Progenitor cell of endocrine pancreas (in vitro differentiated cells): Measurements from ENCODE around the gene EDIL3. TPM values are rescaled to one million over a fixed set of nuclear protein-coding genes. Genes with fewer than 3 reads are reported as not detected.

Experiments used
- DNase-seq: peaks from one replicate; pipeline ENCODE4 v3.0.0; 2021; ENCODE audit warnings: low spot score; ENCODE audit not compliant: unreplicated experiment
- H3K27ac Mint-ChIP-seq: 2 replicates; pipeline ENCODE4 v1.8.0; 2021; ENCODE audit warnings: mild to moderate bottlenecking, moderate library complexity, mixed read lengths
- H3K27me3 Mint-ChIP-seq: 2 replicates; pipeline ENCODE4 v1.8.0; 2021; ENCODE audit warnings: mixed read lengths
- H3K36me3 Mint-ChIP-seq: 2 replicates; pipeline ENCODE4 v1.8.0; 2022; ENCODE audit warnings: mixed read lengths; ENCODE audit not compliant: insufficient read depth
- H3K4me1 Mint-ChIP-seq: 2 replicates; pipeline ENCODE4 v1.8.0; 2021; ENCODE audit warnings: low read depth, mixed read lengths
- H3K4me3 Mint-ChIP-seq: 2 replicates; pipeline ENCODE4 v1.8.0; 2021; ENCODE audit warnings: low read depth, mild to moderate bottlenecking, moderate library complexity, mixed read lengths
- H3K9me3 Mint-ChIP-seq: 2 replicates; pipeline ENCODE4 v1.8.0; 2021; ENCODE audit warnings: low read depth, mixed read lengths
- CTCF ChIP-seq: fragments of 200-600 bp; sonication (generic); IDR thresholded peaks from one replicate; pipeline ENCODE4 v1.5.0; 2021; ENCODE audit warnings: antibody characterized with exemption, mild to moderate bottlenecking; ENCODE audit not compliant: unreplicated experiment
- total RNA-seq: library from RNA; stranded (reverse); gene quantifications from 2 replicates; pipeline ENCODE4 v1.2.1, GENCODE V29; 2021

The EDIL3 gene
- total RNA-seq, 1 donor from 2014 or later = 4.8 TPM

DNA sequence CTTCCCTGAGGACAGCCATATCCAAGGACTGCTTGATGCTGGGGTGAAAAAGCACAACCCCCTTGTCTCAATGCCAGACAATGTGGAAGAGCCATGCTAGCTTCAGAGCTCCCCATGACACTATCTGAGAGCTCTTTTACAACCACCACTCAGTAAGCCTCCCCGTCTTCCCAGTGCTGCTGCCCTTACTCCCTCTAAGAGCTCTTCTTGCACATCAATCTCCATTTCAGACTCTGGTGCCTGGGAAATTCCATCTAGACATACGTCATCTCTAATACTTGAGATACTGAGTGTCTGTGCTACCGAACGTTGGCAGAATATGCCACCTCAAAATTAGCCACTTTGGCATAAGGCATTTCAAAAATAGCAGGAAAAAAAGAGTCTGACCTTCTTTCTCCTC, 94.5 kb downstream of the EDIL3 start:
- H3K9me3 Mint-ChIP-seq = peaks cover 3% of the 10 kb centered on the region
- peaks cover 2% of the 10 kb centered on the region for H3K4me1 Mint-ChIP-seq
- DNase-seq = no peak
- no peak overlapping the region for H3K27ac Mint-ChIP-seq
- no peaks in the 10 kb centered on the region for H3K36me3 Mint-ChIP-seq
- no peaks in the 10 kb centered on the region for H3K27me3 Mint-ChIP-seq
- H3K4me3 Mint-ChIP-seq = no peak overlapping the region
- no peak for TF ChIP-seq CTCF

DNA sequence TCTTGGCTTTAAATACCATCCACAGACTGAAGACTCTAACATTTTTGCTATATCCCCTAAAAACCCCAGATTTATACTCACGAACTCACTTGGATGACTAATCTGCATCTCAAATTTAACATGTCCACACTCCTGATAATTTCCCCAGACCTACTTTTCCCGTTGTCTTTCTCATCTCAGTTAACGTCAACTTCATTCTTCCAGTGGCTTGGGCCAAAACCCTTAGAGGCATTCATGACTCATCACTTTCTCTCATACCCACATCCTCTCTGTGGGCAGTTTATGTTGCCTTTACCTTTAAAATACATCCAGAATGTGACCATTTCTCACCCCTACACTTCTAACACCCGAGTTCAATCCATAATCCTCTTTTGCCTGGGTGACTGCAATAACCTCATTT, 96.7 kb downstream of the EDIL3 start:
- no peaks in the 10 kb centered on the region for H3K27me3 Mint-ChIP-seq
- no peaks in the 10 kb centered on the region for H3K36me3 Mint-ChIP-seq
- H3K27ac Mint-ChIP-seq = no peak overlapping the region
- no peak overlapping the region for H3K4me3 Mint-ChIP-seq
- H3K9me3 Mint-ChIP-seq = peaks cover 3% of the 10 kb centered on the region
- DNase-seq = no peak
- no peak for TF ChIP-seq CTCF
- H3K4me1 Mint-ChIP-seq = peaks cover 2% of the 10 kb centered on the region

DNA sequence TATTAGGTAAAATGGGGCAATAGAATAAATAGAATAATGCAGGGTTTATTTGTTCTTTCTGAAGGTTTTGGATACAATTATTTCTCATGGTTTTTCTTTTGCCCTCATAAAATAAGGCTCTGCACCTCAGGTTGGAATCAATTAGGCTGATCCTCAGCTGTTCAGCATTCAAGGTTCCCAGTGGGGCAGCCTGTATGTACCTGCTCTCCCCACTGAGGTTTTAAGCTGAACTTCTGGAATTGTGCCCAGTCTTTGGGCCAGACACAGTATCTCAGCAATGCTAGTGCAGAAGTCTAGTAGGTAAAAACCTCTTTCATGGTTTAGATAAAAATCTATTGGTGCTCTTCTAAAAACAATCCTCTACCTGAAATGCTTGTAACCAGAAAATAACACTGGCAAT, 98.0 kb downstream of the EDIL3 start:
- H3K27ac Mint-ChIP-seq = no peak overlapping the region
- H3K4me1 Mint-ChIP-seq = peaks cover 2% of the 10 kb centered on the region
- no peak for DNase-seq
- H3K27me3 Mint-ChIP-seq = no peaks in the 10 kb centered on the region
- no peaks in the 10 kb centered on the region for H3K36me3 Mint-ChIP-seq
- no peak for TF ChIP-seq CTCF
- peaks cover 3% of the 10 kb centered on the region for H3K9me3 Mint-ChIP-seq
- H3K4me3 Mint-ChIP-seq = no peak overlapping the region

GRCh38 chr5:84285641-84286637, 98.7 kb downstream of the EDIL3 start:
- Mint-ChIP-seq H3K27ac (no peak overlapping the region), H3K27me3 (no peaks in the 10 kb centered on the region), H3K36me3 (no peaks in the 10 kb centered on the region), H3K4me3 (no peak overlapping the region), H3K9me3 (peaks cover 3% of the 10 kb centered on the region), H3K4me1 (peaks cover 2% of the 10 kb centered on the region)
- TF ChIP-seq CTCF = no peak
- DNase-seq = no peak

DNA sequence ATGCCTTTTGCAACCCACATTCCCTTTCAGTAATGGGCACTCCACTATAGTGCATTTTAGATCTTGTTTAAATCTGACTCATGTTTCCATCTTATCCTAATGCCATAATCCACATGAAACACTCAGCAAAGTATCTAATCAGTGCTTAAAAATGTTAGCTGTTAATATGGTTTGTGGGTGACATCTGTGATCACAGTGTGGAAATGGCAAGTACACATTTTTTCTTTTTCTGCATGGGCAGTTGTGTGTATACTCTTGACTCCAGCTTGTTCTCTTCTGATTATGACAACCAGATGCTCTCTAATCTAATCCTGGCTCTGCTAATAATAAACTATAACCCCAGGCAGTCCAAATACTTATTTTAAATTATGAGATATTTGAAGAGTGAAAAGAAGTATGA, 103.3 kb downstream of the EDIL3 start:
- Mint-ChIP-seq H3K4me1 (no peaks in the 10 kb centered on the region), H3K27ac (no peak overlapping the region), H3K36me3 (no peaks in the 10 kb centered on the region), H3K4me3 (no peak overlapping the region), H3K27me3 (no peaks in the 10 kb centered on the region), H3K9me3 (no peaks in the 10 kb centered on the region)
- no peak for TF ChIP-seq CTCF
- DNase-seq = no peak
